GM12801 (cell line): ENCODE measurements around the gene TGFB1.

Source experiments
- CTCF ChIP-seq: IDR thresholded peaks from one replicate; pipeline ENCODE4 v1.5.1; 2011; ENCODE audit warnings: control low read depth; ENCODE audit not compliant: insufficient read length; ENCODE audit errors: extremely low read depth

TGFB1 gene

GRCh38 chr19:41356984-41357739 is 3.4 kb upstream of the TGFB1 start:
- no peak for TF ChIP-seq CTCF

DNA sequence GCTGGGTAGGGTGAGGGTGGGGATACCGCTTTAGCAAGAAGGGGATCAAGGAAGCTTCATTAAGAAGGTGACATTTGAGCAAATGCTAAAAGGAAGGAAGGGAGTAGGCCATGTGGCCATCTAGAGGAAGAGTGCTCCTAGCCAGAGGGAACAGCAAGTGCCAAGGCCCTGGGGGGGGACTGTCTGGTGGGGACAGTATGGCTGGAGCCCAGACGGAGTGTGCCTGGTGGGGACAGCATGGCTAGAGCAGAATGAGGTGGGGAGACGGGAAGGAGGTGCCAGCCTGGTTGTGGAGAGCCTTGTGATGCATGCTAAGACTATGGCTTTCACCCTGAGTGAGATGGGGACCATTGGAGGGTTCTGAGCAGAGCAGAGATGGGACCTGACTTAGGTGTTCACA is 2.1 kb upstream of the TGFB1 start:
- TF ChIP-seq CTCF: no peak

DNA sequence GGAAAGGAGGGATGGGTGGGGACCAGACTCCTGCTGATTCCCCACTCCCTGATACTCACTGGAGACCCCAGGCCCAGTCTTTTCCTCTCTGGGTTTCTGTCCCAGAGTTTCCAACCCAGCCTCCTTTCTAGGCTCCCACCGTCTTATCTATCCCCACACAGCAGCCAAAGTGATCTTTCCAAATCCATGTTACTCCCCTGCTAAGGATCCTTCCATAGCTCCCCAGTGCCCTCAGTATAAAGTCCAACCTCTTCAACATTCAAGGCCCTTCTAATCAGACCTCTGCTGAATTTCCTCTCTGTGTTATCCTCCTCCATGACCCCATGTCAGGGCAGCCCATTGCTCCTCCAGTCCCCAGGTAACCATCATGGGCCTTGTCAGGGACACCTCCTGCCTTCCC is 1.3 kb upstream of the TGFB1 start:
- TF ChIP-seq CTCF: no peak

GRCh38 chr19:41354343-41354953 is 726 bp upstream of the TGFB1 start:
- no peak for TF ChIP-seq CTCF

DNA sequence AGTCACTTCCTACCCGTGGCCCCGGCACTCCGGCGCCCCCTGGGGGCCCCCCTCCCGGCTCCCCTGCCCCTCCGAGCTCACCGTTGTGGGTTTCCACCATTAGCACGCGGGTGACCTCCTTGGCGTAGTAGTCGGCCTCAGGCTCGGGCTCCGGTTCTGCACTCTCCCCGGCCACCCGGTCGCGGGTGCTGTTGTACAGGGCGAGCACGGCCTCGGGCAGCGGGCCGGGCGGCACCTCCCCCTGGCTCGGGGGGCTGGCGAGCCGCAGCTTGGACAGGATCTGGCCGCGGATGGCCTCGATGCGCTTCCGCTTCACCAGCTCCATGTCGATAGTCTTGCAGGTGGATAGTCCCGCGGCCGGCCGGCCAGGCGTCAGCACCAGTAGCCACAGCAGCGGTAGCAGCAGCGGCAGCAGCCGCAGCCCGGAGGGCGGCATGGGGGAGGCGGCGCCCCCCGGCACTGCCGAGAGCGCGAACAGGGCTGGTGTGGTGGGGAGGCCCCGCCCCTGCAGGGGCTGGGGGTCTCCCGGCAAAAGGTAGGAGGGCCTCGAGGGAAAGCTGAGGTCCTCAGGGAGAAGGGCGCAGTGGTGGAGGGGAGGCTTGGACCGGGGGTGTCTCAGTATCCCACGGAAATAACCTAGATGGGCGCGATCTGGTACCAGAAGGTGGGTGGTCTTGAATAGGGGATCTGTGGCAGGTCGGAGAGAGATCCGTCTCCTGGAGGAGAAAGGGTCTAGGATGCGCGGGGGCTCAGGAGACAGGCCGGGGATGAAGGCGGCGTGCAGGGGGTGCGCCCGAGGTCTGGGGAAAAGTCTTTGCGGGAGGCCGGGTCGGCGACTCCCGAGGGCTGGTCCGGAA is 885 bp downstream of the TGFB1 start:
- TF ChIP-seq CTCF: no peak

DNA sequence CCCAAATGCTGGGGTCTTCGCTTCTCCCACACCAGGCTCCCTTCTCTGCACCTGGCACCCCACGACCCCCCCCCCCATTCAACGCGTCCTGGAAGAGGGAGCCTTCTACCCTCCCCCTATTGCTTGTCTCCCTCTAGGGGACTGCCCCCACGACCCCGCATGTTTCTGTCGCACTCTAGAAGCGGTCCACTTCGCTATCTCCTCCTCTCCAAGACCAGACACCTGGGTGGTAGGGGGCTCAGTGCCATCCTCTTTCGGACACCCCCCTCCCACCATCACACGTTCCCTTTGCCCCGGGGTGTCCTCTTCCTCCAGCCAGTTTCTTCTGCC is 1.5 kb downstream of the TGFB1 start:
- TF ChIP-seq CTCF: no peak
